HG03521 (cell line): ENCODE results near the gene LCE1C.

Experiments used
- ATAC-seq: cut with Tn5 transposase; IDR thresholded peaks from one replicate; pipeline ENCODE4 v1.9.1; 2021; ENCODE audit warnings: mild to moderate bottlenecking, moderate library complexity; ENCODE audit not compliant: unreplicated experiment

Gene LCE1C, protein sequence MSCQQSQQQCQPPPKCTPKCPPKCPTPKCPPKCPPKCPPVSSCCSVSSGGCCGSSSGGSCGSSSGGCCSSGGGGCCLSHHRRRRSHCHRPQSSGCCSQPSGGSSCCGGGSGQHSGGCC

GRCh38 chr1:152806576-152806975 is at the start of gene LCE1C:
LCE1C (minus strand) TSS chr1:152806651; CDS start chr1:152805478, 1,173 bp downstream.
- no peak for ATAC-seq

DNA sequence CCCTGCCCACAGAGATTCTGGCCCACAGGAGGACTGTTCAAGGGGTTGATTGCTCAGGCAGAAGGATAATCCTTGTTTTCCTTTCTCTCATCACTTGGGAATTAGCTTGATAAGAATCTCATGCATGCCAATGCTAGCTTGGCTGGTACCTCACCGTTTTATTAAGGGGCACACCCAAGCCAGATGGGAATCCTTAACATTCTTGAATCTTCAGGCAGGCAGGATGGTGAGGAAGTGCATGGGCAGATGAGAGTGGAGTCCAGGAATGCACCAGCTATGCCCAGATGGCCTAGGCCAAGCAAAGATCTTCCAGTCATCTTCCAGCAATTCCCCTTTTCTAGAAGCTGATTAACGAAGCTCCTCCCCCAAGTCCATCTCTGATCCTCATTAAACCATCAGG is 49.2 kb upstream of the LCE1C start:
- ATAC-seq = no peak

DNA sequence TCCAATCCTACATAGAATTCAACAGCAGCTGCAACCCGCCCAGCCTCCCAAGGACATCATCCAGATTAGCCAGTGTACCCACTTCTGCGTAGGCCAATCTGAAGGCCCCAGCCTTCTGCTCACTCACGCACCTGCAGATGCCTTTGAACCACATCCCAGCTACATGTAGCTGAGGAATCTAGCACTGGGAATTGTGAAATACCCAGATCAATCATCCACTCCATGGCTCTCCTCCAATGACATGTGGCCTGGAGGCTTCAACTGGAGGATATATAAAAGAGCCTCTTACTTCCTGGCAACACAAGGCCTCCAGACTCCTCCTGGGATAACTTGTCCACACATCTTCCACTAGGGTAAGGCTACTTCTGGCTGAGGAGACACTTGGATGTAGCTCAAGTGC is 36.1 kb upstream of the LCE1C start, which contains the start of gene LCE6A:
TSS of gene LCE6A (plus strand) at position 301 of the 400 bp plus-strand sequence. CDS start 665 bp downstream, outside the sequence.
- no peak for ATAC-seq

GRCh38 chr1:152836870-152837269 is 30.4 kb upstream of the LCE1C start:
- no peak for ATAC-seq

DNA sequence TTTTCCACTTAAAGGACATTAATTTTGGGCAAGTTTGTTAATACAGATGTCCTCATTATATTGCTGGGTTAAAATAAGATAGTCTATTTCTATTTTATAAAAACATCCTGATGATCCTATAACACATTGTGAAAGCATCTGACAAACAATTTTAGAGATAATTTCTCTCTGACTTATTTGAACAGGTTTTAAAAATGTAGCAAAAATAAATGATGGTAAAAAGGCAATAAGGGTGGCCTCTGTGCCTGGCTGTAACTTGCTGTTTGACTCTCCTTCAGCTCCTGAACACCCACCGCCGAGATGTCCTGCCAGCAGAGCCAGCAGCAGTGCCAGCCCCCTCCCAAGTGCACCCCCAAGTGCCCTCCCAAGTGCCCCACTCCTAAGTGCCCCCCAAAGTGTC is 20.7 kb upstream of the LCE1C start, which contains the start of gene LCE1A:
TSS of gene LCE1A (plus strand) at position 301 of the 400 bp plus-strand sequence. CDS start at position 301, 0 bp downstream.
- no peak for ATAC-seq

- no peak for ATAC-seq
These were observed 18.5 kb upstream of the LCE1C start for GRCh38 chr1:152824964-152825363.

- ATAC-seq = no peak
These were observed 16.8 kb upstream of the LCE1C start for GRCh38 chr1:152823294-152823693.

- no peak for ATAC-seq
These were observed 10.9 kb upstream of the LCE1C start for GRCh38 chr1:152817309-152817708.

GRCh38 chr1:152811671-152812070 is 5.2 kb upstream of the LCE1C start, which contains the start of gene LCE1B:
LCE1B (plus strand) TSS chr1:152811971; CDS start chr1:152812447, 476 bp downstream.
- ATAC-seq = no peak

DNA sequence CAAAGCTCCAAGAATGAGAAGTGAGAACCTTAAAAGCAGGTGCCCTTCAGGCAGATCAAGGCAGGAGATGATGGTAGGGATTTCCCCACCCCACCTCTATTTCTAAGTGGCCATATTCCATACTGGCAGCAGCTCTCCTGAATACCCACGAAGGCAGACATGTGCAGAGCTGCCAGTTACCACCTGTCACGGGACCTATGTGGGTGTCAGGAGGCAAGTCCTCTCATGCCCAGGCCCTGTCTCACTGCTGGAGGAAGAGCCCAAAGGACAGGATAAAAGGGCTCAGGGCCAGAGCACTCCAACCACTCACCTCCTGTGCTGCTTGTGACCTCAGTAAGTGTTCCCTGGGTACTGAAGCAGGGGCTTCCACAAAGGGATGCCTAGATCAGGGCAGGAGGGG is 4.6 kb upstream of the LCE1C start:
- no peak for ATAC-seq

DNA sequence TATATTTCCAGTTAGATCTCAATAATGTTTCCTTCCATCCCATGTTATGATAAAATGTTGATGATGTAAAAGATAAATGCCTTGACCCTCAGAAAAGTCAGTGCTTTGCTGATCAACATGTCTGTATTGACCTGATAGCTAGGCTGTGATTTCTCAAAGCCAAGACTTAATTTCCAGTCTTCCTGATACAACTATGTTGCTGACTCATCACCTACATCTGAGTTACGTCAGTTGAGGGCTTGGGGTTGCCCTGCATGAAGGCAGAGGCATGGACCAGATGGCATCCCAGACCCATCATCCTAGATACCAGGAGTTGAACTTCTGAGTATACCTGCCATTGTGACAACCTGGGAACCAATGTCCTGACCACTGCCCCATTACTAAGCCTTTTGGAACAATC is 5.1 kb downstream of the LCE1C start:
- ATAC-seq = no peak

- no peak for ATAC-seq
These were observed 10.0 kb downstream of the LCE1C start, which contains the start of gene LCE1D for GRCh38 chr1:152796421-152796820. LCE1D (plus strand) TSS chr1:152796721; CDS start chr1:152797795, 1,074 bp downstream.

- ATAC-seq = no peak
These were observed 10.8 kb downstream of the LCE1C start for GRCh38 chr1:152795686-152796085.

GRCh38 chr1:152786077-152786476 is 20.4 kb downstream of the LCE1C start, which contains the start of gene LCE1E:
LCE1E (plus strand) TSS chr1:152786257; CDS start chr1:152787300, 1,043 bp downstream.
- ATAC-seq = no peak

DNA sequence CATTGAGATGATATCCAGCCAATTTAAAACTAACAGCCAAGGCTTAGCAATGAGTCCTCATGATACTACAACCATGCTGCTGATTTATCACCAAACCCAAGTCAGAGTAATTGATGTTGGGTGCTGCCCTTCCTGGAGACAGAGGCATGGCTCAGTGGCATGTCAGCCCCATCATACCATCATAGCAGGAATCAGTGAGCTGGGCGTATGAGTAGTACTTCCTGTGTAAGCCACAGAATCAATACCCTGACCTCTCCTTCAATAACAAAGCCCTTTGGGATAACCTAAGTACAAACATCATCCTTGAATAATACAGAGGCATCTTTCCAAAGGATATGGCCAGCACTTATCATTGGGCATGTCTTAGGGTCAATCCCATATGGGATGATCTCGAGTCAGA is 23.4 kb downstream of the LCE1C start:
- no peak for ATAC-seq

DNA sequence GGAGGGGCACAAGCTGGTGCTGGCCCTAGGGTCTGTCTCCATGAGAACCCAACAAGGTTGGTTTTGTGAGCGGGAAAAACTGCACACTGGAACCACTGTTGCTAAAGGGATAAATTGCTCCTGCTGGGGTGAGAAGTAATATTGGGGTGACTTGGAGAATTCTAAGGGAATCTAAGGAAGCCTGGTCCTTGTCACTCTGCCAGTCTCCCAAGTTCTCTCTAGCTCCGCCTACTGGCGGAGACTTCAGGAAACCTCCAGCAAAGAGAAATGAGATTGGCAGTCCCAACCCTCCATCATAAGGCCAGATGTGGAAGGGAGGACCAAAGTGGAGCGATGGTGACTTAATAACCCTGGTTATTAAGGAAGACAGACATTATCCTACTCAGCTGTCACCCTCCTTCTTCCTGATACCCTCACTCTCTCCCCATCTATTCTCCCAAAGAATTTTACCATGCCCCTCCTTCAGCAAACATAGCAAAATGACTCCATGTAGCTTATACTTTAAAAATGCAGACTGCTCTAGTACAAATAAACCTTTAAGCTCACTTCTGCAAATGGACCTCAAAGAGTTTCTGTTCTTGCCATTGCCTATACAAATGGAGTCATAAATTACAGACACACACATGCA is 28.8 kb downstream of the LCE1C start:
- no peak for ATAC-seq

GRCh38 chr1:152776361-152776760 is 30.1 kb downstream of the LCE1C start:
- no peak for ATAC-seq

DNA sequence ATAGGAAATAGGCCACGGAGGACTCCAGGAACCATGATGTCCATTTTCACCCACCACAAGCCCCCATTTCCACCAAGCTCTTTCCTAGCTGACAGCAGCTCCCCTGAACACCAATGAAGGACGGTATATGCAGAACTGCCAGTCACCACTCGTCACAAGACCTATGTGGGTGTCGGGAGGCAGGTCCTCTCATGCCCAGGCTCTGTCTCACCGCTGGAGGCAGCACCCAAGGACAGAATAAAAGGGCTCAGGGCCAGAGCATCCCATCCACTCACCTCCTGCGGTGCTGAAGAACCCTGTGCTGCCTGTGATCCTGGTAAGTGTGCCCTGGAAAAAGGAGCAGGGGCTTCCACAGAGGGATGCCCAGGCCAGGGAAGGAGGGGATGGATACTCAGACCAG is 31.6 kb downstream of the LCE1C start, which contains the start of gene LCE1F:
TSS of gene LCE1F (plus strand) at position 266 of the 400 bp plus-strand sequence. CDS start 1,232 bp downstream, outside the sequence.
- no peak for ATAC-seq

DNA sequence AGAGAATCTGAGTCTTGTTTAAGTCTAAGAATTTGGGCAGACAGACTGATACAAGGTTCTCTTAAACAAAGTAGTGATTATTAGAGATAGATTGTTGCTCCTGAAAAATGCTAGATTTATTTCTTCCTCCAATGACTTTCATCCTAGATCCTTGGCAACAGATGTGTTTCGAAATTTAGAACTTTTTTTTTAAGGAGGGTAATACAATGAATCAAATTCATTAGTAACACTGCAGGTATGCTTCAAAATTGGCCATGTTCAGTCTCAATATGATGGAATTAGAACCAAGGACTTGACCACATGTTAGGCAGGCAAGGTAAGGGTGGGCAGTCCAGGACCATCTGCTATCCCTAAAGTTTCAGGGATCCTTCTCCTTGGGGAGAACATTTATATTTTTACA is 36.0 kb downstream of the LCE1C start:
- no peak for ATAC-seq

DNA sequence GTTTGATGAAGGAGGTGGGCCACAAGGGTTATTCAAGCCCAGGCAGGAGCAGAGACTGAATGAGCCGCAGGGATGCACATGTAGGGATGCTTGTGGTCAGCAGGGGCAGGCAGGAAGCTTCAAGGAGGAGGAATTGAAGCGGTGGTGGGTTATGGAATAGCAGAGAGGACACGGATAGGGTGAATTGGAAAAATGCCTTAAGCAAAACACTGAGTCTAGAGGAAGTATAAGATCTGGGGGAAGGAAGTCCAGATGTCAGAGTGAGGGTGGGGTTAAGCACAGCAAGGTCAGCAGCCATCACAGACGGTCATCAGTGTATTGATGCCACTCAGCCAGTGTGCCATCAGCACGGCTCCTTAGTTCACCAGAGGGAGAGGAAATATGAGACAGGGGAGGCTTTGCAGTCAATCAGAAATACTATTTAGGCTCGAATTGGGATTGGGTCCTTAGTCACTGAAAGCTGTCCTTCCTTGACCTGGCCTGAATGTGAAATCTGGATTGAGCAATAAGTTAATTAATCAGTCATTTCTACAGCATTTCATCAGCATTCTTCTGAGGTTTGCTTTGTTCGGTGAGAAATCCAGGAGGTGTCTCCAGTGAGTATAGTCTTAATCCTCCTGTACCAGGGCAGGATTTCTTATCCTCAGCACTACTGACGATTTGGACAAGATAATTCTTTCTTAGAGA is 37.5 kb downstream of the LCE1C start:
- no peak for ATAC-seq

DNA sequence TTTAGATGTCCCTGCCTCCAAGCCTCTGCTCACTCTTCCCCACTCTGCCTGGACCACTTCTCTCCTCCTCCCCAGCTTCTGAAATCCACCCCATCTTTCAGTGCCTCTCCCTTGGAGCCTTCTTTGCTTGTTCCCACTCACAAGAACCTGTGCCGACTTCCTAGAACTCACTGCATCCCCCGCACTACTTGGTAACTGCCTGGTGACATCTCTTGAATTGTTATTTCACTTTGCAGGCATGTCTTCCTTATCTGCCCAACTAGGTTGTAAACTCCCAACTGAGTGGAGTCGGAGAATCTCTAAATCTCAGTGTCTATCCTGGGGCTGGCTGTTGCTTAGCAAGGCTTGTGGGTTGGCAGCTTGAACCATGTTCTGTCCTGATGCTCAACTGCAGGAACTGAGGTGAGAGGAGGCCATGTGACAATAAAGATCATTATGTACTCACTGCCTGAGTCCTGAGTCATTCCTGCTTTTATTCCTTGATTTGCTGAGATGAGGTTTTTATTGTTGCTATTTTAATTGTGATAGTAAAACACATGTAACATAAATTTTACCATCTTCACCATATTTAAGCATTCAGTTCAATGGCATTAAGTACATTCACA is 44.7 kb downstream of the LCE1C start:
- ATAC-seq = no peak
